KOPT-K1 (cell line): ENCODE data around the gene GLYR1.

Experiments used
- H3K27ac ChIP-seq: fragments of 200-600 bp; sonication (generic); 2 replicates; pipeline ENCODE4 v1.5.1; 2016; ENCODE audit warnings: antibody characterized with exemption, mild to moderate bottlenecking, low read depth, low read length; ENCODE audit not compliant: poor library complexity, severe bottlenecking
- H3K36me3 ChIP-seq: fragments of 200-600 bp; sonication (generic); 2 replicates; pipeline ENCODE4 v1.5.1; 2017; ENCODE audit warnings: antibody characterized with exemption, mild to moderate bottlenecking, low read length, moderate library complexity; ENCODE audit not compliant: insufficient read depth
- H3K9me3 ChIP-seq: fragments of 200-600 bp; sonication (generic); 2 replicates; pipeline ENCODE4 v1.5.1; 2017; ENCODE audit warnings: antibody characterized with exemption, low read length, mild to moderate bottlenecking; ENCODE audit not compliant: insufficient read depth, poor library complexity, severe bottlenecking

Gene GLYR1

GRCh38 chr16:4884972-4885874 lies 38.1 kb upstream of the GLYR1 start:
- Histone ChIP-seq H3K9me3 (no peaks in the 10 kb centered on the region), H3K27ac (no peak overlapping the region), H3K36me3 (peaks cover 78% of the 10 kb centered on the region)

- no peak overlapping the region for H3K27ac ChIP-seq
Observed at GRCh38 chr16:4884209-4884608, 37.1 kb upstream of the GLYR1 start.

DNA sequence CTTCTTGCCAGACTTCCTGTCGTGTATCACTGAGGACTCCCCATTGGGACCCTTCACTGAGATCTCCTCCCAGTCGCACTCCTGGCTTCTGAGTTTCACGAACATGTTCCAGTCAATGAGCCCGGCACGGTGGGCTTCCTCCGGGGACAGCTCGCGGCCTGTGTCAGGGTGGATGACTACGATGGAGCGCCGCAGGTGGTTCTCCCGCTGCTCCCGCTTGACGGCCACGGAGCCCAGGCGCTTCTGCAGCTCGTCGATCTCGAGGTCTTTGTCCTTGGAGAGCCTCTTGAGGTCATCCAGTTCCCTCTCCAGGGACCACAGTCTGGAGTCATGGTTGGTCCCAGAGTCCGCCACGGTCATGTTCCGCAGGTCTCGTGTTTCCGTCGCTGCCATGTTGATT lies 36.4 kb upstream of the GLYR1 start:
- no peak overlapping the region for H3K27ac ChIP-seq
- H3K9me3 ChIP-seq, result no peaks in the 10 kb centered on the region
- H3K36me3 ChIP-seq, result peaks cover 95% of the 10 kb centered on the region

More at GRCh38 chr16:4884209-4884608, 37.1 kb upstream of the GLYR1 start:
- Histone ChIP-seq H3K36me3 (peaks cover 88% of the 10 kb centered on the region), H3K9me3 (no peaks in the 10 kb centered on the region)

DNA sequence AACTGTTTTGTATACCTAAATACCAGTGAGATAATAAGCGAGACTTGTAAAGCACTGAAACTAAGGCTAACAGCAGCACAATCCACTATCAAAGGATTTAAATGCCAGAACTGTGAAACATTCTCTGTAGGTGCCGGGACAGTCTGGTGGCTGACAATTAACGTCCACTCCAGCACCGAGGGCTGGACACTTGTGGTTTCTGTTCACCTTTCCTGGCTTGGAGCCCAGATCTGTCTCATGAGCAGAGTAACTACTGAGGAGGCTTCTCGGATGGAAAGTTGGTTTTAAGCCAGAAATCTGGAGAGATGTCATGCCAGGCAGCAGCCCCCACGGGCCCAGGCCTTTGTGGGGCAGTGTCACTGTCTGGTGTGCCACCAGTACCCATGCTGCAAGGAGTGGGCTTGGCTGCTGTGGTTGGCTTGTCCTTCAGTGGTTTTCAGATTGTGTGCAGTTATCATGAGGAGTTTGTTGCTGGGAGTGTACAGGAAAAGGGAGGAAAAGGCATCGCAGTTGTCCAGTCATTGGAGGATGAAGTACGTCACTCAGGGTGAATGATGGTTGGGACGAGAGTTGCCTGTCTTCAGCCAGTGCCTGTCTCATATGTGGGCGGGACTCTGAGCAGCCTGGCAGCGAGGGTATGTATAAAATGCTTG lies 35.7 kb upstream of the GLYR1 start:
- H3K27ac ChIP-seq, result no peak overlapping the region
- H3K9me3 ChIP-seq, result no peaks in the 10 kb centered on the region
- H3K36me3 ChIP-seq, result peaks cover 100% of the 10 kb centered on the region

DNA sequence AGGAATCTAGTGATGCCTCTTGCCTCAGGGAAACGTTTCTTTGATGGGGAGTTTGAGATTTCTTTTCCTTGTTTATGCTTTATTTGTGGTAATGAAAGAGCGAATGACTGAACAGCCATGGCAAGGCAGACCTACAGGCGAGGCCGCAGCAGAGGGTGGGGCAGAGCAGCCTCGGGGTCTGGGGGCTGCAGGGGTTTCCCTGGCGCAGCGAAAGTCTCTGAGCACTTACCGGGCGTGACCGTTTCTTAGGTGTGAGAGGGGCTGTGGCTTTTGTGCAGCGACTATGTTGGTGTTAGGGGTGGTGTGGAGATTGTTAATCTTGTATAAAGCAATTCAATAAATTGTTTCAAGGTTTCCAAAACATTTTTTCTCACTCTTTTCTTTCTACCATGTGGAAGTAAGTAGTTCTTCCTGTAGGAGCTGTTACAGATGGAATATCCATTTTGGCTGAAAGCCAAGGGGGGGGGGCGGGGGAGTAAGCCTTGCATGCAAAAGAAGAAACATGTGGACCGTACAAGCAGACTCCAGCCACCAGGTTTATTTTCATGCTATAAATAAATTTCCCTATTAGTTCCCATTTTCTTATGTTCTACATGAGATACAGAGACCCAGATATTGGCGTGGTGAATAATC lies 35.0 kb upstream of the GLYR1 start:
- H3K27ac ChIP-seq, result no peak overlapping the region
- H3K36me3 ChIP-seq, result peaks cover 100% of the 10 kb centered on the region

GRCh38 chr16:4880006-4880580 lies 33.0 kb upstream of the GLYR1 start:
- Histone ChIP-seq H3K9me3 (no peaks in the 10 kb centered on the region), H3K36me3 (peaks cover 100% of the 10 kb centered on the region), H3K27ac (no peak overlapping the region)

More for the DNA sequence above, 35.0 kb upstream of the GLYR1 start:
- no peaks in the 10 kb centered on the region for H3K9me3 ChIP-seq

DNA sequence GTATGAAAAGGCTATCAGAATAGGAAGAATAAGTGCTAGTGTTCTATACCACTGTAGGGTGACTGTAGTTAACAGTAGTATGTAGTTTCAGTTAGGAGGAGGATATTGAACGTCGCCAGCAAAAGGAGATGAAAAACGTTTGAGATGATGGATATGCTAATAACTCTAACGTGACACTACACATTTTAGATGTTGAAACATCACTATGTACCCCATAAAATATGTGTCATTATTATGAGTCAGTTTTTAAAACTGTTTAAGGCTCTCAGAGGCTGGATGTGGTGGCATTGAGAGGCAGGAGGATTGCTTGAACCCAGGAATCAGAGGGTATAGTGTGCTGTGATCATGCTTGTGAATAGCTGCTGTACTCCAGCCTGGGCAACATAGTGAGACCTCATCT lies 32.0 kb upstream of the GLYR1 start:
- peaks cover 100% of the 10 kb centered on the region for H3K36me3 ChIP-seq

GRCh38 chr16:4877380-4877685 lies 30.2 kb upstream of the GLYR1 start:
- Histone ChIP-seq H3K27ac (no peak overlapping the region), H3K9me3 (no peaks in the 10 kb centered on the region), H3K36me3 (peaks cover 100% of the 10 kb centered on the region)

More for the DNA sequence above, 32.0 kb upstream of the GLYR1 start:
- H3K27ac ChIP-seq, result no peak overlapping the region
- H3K9me3 ChIP-seq, result no peaks in the 10 kb centered on the region

- peaks cover 100% of the 10 kb centered on the region for H3K36me3 ChIP-seq
Observed at GRCh38 chr16:4876646-4877379, 29.7 kb upstream of the GLYR1 start.

GRCh38 chr16:4874666-4875065 lies 27.6 kb upstream of the GLYR1 start:
- H3K27ac ChIP-seq, result no peak overlapping the region
- no peaks in the 10 kb centered on the region for H3K9me3 ChIP-seq
- H3K36me3 ChIP-seq, result peaks cover 100% of the 10 kb centered on the region

More at GRCh38 chr16:4876646-4877379, 29.7 kb upstream of the GLYR1 start:
- Histone ChIP-seq H3K9me3 (no peaks in the 10 kb centered on the region), H3K27ac (no peak overlapping the region)

DNA sequence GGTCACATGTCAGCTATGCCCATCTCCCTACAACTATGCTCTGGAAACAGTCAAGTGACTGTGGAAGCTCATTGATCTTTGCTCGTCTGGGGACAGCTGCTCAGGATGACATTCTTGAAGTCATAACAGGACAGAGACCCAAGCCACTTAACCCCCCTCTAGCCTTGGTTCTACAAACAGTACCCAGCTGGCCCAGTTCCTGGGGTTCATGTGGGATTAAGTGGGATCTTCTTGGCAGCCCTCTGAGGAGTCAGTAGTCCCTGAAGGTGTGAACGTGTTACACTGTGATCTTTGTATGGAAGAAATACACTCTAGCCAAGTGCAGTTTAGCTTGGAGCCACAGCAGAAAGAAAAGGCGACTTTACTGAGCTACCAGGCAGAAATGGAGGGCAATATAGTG lies 26.0 kb upstream of the GLYR1 start:
- H3K36me3 ChIP-seq, result peaks cover 100% of the 10 kb centered on the region
- H3K27ac ChIP-seq, result no peak overlapping the region
- H3K9me3 ChIP-seq, result no peaks in the 10 kb centered on the region

DNA sequence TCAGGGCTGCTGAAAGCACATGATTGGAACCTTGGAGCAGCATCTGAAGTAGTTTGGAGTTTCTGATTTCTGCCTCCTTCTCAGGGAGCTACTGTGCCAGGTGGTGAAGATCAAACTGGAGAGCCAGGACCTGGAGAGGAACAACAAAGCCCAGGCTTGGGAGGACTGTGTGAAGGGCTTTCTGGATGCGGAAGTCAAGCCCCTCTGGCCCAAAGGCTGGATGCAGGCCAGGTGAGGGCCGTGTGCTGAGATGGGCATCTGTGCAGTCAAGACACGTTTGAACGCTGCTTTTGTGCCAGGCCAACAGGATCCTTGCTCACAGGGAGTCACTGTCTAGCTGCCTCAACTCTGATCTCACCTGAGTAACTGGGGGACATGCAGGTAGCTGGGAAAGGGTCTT lies 24.0 kb upstream of the GLYR1 start:
- Histone ChIP-seq H3K27ac (no peak overlapping the region), H3K9me3 (no peaks in the 10 kb centered on the region), H3K36me3 (peaks cover 97% of the 10 kb centered on the region)

DNA sequence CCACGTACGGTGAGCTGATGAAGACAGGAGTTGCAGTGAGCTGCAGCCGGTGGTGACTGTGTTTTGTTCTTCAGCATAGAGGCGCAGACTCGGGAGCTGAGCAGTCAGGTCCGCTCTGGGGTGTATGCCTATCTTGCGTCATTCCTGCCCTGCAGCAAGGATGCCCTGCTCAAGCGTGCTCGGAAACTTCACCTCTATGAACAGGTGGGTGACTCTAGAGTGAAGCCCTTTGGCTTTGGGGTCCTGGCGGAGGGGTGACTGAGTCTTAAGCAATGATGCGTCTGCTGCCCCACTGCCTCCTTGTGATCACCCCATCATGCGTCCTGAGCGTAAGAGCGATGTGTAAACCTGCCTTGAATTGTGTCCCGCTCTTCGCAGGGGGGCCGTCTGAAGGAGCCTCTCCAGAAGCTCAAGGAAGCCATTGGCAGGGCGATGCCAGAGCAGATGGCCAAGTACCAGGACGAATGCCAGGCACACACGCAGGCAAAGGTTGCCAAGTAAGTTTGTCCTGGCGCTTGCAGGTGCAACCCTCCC lies 23.1 kb upstream of the GLYR1 start:
- no peak overlapping the region for H3K27ac ChIP-seq
- peaks cover 88% of the 10 kb centered on the region for H3K36me3 ChIP-seq
- no peaks in the 10 kb centered on the region for H3K9me3 ChIP-seq

- no peak overlapping the region for H3K27ac ChIP-seq
- H3K36me3 ChIP-seq, result peaks cover 87% of the 10 kb centered on the region
- no peaks in the 10 kb centered on the region for H3K9me3 ChIP-seq
Observed at GRCh38 chr16:4869147-4869805, 22.2 kb upstream of the GLYR1 start.
